NCI-H2081 (cell line): ENCODE data around the gene OR5W2.
"Not testable (repeated sequence)": the region's sequence is repeated elsewhere in the genome, so short reads cannot be mapped to it uniquely, and the experiment has no call there.

Experiments
- DNase-seq, 2 experiments: peaks; one replicate each; lab custom pipeline; 2025; lab: John Stamatoyannopoulos, UW

The OR5W2 gene

GRCh38 chr11:55914482-55914881 is at the start of gene OR5W2:
TSS of gene OR5W2 (minus strand) at chr11:55914582. CDS start at chr11:55914582, 0 bp downstream.
- no peak for DNase-seq

DNA sequence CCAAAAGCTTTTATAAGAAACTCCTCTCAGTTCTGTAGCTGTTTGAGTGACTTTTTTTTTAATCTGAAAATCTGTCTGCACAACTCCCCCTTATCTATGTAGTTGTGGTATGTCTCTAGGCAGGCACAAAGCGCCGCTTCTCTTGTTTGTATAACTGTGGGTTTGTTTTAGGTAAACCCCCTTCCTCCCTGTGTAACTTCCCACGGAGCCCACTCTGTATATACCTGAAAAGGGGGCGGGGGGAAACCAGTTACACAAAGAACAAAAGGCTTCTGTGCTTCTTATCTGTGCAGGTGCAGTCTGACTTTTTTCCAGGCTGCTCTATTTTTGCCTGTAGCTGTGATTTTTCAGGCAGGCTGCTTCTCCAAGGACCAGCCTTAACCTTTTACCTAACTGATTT is 42.1 kb upstream of the OR5W2 start:
- DNase-seq, result no peak

GRCh38 chr11:55949330-55949729 is 34.9 kb upstream of the OR5W2 start:
- no peak for DNase-seq

DNA sequence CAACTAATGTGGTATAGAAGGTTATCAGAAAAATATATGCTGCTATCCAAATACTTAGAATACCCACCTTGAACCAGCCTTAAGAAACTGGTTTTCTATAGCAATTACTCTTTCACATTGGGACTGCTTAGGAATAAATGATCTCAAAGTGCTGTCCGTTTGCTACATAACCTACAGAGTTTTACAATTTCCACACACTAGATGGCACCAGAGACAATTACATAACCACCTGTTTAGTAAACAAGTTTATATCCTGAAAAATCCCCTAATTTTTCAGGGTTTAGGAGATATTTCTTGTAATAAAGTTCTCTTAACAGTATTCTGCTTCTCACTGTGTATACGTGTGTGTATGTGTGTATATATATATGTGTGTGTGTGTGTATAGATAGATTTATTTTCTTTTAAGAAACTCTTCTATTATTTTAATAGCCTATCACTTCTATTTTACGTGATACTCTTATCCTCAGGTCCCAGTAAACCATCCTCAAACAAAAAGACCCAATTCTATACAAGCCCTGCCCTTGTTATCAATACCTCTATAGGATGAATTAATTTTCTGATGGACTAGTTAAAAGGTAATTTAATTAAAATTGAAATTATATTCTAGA is 28.5 kb upstream of the OR5W2 start:
- DNase-seq, result peak in 1 of 2 experiments; percentile 4

GRCh38 chr11:55936300-55936699 is 21.9 kb upstream of the OR5W2 start, which contains the start of gene OR5I1:
TSS of gene OR5I1 (minus strand) at chr11:55936400. CDS start at chr11:55936400, 0 bp downstream.
- DNase-seq, result no peak

DNA sequence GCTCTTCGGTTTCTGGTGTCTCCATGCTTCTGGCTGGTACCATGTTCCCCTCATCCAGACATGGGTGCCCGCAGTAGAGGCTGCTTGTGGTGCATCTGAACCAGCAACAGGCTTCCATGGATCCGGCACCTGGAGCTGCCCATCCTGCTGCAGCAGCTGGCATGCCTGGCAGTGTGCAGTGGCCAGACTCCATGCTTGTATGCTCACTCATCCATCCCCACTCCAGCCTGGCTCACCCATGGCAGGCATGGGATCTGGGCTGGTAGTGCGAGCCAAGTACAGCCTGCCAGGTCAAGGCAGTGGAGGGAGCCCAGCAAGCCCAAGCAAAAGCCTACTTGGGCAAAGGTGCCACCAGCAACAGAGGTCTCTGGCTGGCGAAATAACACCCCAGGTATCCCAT is 6.2 kb upstream of the OR5W2 start:
- DNase-seq, result no peak

DNA sequence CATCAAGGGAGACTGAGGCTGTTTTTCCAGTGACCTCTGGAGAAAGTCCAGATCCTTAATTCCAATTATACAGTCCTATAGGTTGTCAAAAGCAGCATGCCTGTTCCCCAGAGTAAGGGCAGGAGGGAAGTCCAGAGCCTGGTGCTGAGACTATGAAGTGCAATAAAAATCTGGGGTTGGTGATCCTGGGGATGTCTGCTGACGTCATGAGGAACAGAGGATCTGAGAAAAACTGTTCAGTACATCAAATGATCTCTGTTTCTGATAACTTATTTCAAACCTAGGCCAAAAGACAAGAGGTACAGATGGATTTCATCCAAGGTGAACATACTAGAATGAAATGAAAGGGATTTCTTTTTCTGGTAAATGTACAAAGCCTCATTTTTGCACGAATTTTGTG is 12.1 kb downstream of the OR5W2 start:
- no peak for DNase-seq

GRCh38 chr11:55895216-55895615 is 19.2 kb downstream of the OR5W2 start:
- DNase-seq, result no peak

GRCh38 chr11:55885481-55885880 is 28.9 kb downstream of the OR5W2 start:
- not testable (repeated sequence) for DNase-seq

DNA sequence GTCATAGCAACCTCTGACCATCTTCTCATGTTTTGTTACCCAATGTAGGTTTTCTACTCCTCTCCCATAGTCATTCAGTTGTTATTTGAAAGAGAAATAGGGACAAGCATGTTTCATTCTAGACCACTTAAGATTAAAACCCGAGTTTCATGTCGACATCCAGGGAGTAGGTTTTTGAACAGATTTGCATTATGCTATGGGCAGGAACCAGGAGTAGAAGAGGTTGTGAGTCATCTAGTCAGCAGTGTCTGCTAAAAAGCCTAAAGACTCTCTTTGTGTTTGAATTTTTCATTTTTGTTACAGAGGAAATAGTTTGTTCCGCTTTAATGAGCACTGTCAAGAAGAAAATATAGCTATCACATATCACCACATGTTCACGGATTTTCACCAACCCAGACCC is 29.4 kb downstream of the OR5W2 start:
- DNase-seq, result not testable (repeated sequence)

GRCh38 chr11:55882997-55883396 is 31.4 kb downstream of the OR5W2 start, which contains the start of gene TRIM51:
TSS of gene TRIM51 (plus strand) at chr11:55883297. CDS start at chr11:55885429, 2,132 bp downstream.
- not testable (repeated sequence) for DNase-seq

DNA sequence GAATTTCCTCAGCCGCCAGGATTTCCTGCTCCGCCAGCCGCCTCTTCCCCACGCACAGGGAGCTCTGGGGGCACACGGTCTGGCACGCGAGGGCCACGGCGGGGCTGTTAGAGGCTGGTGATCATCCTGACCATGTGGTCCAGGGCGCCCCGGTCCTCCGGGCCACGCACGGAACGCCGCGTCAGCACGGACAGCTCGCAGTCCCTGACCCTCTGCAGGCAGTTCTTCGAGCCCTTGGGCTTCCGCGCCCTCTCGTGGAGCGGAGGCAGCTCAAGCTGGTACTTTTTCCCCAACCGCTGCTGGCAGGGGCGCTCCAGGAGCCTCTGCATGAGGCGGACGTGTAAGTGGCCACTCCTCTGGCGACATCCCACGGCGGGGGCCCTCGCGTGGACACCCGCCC is 41.2 kb downstream of the OR5W2 start:
- not testable (repeated sequence) for DNase-seq

DNA sequence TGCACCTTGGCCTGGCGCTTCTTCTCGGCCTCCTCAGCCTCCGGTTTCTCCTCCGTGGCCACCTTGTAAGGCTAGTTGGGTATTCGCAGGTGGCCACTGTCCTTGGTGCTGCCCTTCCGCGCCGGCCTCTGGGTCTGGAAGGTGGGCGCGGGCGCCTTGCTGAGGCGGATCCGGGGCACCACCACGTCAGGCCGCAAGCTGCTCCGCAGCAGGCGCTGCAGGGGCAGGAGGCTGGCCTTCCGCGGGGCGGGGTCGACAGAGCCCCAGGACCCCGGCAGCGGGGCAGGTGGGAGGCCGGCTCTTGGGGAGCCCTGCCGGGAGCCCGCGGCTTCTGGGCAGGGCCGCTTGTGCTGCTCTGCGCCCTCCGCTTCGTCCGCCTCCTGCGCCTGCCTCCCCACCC is 41.7 kb downstream of the OR5W2 start:
- not testable (repeated sequence) for DNase-seq

GRCh38 chr11:55867354-55867753 is 47.0 kb downstream of the OR5W2 start:
- DNase-seq, result not testable (repeated sequence)
